HG03378 (cell line): ENCODE results near the gene ISCA1.

Experiments used
- ATAC-seq: cut with Tn5 transposase; IDR thresholded peaks from one replicate; pipeline ENCODE4 v1.9.1; 2021; ENCODE audit warnings: mild to moderate bottlenecking, moderate library complexity; ENCODE audit not compliant: unreplicated experiment

ISCA1 gene

GRCh38 chr9:86286278-86286677, 3.9 kb upstream of the ISCA1 start:
- no peak for ATAC-seq

GRCh38 chr9:86285261-86285660, 2.9 kb upstream of the ISCA1 start:
- no peak for ATAC-seq

GRCh38 chr9:86282979-86283535, 719 bp upstream of the ISCA1 start:
- ATAC-seq, result peak; percentile 31

GRCh38 chr9:86281593-86282076, 703 bp downstream of the ISCA1 start:
- ATAC-seq, result peak; percentile 4

GRCh38 chr9:86280580-86280979, 1.8 kb downstream of the ISCA1 start:
- ATAC-seq, result no peak

- ATAC-seq, result no peak
These were observed 2.5 kb downstream of the ISCA1 start for GRCh38 chr9:86279839-86280238.

GRCh38 chr9:86277072-86277471, 5.3 kb downstream of the ISCA1 start:
- ATAC-seq, result no peak

- no peak for ATAC-seq
These were observed 6.4 kb downstream of the ISCA1 start for GRCh38 chr9:86275962-86276361.

- no peak for ATAC-seq
These were observed 7.3 kb downstream of the ISCA1 start for GRCh38 chr9:86274821-86275643.

GRCh38 chr9:86272221-86272620, 10.1 kb downstream of the ISCA1 start:
- ATAC-seq, result no peak

GRCh38 chr9:86263876-86264275, 18.5 kb downstream of the ISCA1 start:
- no peak for ATAC-seq

GRCh38 chr9:86262492-86262891, 19.8 kb downstream of the ISCA1 start:
- no peak for ATAC-seq

GRCh38 chr9:86259557-86259956, 22.8 kb downstream of the ISCA1 start, which contains the start of gene C9orf153:
C9orf153 (minus strand) TSS chr9:86259657; CDS start chr9:86229603, 30,054 bp downstream.
- no peak for ATAC-seq

- no peak for ATAC-seq
These were observed 24.9 kb downstream of the ISCA1 start for GRCh38 chr9:86257391-86257790.

- ATAC-seq, result no peak
These were observed 25.7 kb downstream of the ISCA1 start for GRCh38 chr9:86256653-86257052.

- ATAC-seq, result no peak
These were observed 28.8 kb downstream of the ISCA1 start for GRCh38 chr9:86253577-86253976.

- no peak for ATAC-seq
These were observed 29.5 kb downstream of the ISCA1 start for GRCh38 chr9:86252870-86253269.

- no peak for ATAC-seq
These were observed 32.2 kb downstream of the ISCA1 start for GRCh38 chr9:86250123-86250522.

GRCh38 chr9:86248746-86249145, 33.6 kb downstream of the ISCA1 start:
- ATAC-seq, result no peak

GRCh38 chr9:86246752-86247161, 35.6 kb downstream of the ISCA1 start:
- peak; percentile 96 for ATAC-seq

- ATAC-seq, result no peak
These were observed 40.3 kb downstream of the ISCA1 start for GRCh38 chr9:86242071-86242470.

GRCh38 chr9:86241216-86241615, 41.1 kb downstream of the ISCA1 start:
- no peak for ATAC-seq
